Hematopoietic multipotent progenitor cell treated with erythropoietin and hydrocortisone succinate and interleukin-3 and kit ligand, for 8 days (in vitro differentiated cells): ENCODE measurements around the gene COL4A2.
A peak's percentile ranks its signal among the peaks of the same experiment; 100 is the strongest.

ENCODE experiments used
- DNase-seq: peaks from one replicate; pipeline ENCODE4 v3.0.0-alpha.2; 2015

Gene COL4A2

GRCh38 chr13:110548891-110549794 lies 242.1 kb downstream of the COL4A2 start:
- DNase-seq: no peak

DNA sequence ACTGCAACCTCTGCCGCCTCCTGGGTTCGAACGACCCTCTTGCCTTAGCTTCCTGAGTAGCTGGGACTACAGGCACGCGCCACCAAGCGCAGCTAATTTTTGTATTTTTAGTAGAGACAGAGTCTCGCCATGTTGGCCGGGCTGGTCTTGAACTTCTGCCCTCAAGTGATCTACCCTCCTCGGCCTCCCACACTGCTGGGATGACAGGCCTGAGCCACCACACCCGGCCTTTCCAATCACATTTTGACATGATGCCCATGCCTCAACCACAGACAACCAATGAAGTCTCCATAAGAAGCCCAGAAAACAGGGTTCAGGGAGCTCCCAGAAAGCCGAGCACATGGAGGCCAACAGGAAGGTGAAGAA lies 242.7 kb downstream of the COL4A2 start:
- no peak for DNase-seq

DNA sequence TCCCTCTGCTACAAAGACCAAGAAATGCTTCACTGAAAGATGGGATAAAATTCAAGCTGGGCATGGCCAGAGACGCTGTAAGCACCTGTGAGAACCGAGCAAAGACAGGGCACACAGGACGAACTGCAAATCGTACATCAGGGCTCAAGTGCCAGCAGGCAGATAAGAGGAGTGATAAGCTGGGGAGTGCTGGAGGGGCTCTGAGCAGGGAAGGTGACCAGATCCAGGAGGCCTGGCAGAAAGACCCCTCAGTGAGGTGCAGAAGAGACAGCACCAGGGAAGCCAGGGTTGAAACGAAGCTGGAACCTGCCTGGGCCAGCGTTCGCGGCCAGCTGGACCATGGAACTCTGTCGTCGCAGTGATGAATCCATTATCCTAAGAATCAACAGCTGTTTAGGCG lies 244.2 kb downstream of the COL4A2 start:
- no peak for DNase-seq

GRCh38 chr13:110552767-110553166 lies 245.7 kb downstream of the COL4A2 start:
- no peak for DNase-seq

GRCh38 chr13:110553417-110553816 lies 246.3 kb downstream of the COL4A2 start:
- no peak for DNase-seq

DNA sequence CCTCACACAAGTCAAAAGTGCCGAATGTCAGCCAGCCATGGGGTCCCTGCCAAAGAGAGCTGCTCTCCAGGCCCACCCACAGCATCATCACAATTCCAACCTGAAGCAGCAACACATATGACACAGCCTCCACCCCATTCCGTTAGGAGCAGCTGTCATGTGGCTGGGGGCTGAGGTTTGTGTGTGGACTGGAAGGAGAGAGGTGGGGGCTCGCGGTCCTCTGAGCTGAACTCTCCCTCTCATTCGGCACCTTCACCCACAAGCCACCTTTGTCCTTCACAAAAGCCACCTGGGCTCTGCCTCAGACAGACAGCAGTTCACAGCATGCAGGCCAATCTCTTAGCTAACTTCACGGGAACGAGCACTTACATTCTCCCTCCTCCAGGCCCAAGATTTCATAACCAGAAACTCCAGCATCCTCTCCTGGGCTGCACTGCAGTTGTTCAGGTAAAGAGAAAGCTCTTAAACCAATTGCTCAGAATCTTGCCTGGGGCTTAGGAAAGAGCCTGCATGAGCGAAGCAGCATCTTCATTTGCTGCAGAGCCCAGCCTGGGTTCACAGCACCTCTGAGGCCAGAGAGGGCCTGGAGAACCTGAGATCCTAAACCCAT lies 247.2 kb downstream of the COL4A2 start:
- no peak for DNase-seq

GRCh38 chr13:110554946-110555345 lies 247.9 kb downstream of the COL4A2 start:
- DNase-seq: no peak

DNA sequence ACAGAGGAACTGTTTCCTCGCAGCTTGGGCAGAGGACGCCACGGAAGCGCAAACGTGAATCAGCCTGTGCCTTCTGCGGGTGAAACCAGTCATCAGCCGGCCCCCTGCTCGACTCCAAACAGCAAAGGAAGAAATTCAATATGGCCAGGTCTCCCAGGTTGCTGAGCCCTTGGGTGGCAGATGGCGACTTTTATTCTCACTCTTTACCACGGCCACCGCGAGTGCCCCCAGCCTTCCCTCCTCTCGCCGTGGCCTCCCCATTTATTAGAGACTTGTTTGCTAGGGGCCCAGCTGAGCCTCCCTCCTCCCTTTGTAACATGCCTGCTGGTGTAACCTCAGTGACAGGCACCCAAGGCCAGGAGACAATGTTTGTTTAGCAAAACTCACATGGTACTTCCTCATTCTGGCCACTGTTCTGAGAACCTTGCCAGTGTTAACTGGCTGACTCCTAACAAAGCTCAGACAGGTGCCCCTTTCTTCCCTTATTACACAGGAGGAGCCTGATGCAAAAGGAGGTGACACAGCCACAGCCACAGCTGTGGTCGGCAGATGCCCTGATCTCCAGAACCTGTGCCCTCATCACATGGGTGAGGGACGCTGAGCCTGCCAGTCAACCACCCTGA lies 248.6 kb downstream of the COL4A2 start:
- no peak for DNase-seq

- DNase-seq: no peak
Measured at GRCh38 chr13:110556224-110556606, 249.1 kb downstream of the COL4A2 start.

DNA sequence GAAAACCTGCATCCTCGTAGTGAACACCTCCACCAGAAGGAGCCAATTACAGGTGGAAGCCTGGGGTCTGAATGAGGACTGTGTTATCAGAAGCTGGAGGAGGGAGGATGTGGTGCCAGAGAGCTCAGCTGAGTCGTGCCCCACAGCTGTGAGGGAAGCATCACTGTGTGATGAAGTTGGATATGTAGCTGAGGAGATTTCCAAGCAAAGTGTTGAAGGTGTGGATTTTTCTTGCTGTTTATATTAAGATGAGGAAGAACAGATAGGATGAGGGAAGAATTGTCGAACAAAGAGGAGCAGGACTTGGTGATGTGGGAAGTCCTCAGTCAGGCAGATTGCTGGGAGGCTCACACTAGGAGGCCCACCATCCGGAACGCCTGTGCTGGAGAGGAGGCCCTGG lies 250.0 kb downstream of the COL4A2 start:
- no peak for DNase-seq

- DNase-seq: no peak
Measured at GRCh38 chr13:110557610-110558305, 250.7 kb downstream of the COL4A2 start.

DNA sequence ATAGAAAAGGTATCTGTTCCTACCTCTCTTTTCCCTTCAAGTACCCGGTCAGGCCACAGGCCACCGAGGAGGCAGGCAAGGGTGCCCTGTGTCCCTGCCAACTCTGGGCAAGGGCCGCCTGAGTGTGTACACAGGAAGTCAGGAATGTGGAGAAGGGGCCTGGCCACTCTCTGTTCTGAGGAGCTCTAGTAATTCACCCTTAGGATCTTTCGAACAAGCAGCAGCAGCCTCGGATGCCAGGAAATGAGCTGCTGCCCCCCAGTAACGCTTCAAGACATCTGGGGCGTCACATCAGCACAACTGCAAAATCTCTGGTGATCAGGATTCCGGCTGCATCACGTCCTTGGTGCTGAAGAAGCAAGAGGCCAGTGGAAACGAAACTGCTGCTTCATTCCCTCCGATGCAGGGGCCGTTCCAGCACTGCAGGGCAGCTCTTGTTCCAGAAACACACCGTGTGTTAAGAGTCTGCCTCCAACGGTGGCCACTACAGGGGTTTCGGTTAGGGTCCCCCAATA lies 252.4 kb downstream of the COL4A2 start:
- no peak for DNase-seq

DNA sequence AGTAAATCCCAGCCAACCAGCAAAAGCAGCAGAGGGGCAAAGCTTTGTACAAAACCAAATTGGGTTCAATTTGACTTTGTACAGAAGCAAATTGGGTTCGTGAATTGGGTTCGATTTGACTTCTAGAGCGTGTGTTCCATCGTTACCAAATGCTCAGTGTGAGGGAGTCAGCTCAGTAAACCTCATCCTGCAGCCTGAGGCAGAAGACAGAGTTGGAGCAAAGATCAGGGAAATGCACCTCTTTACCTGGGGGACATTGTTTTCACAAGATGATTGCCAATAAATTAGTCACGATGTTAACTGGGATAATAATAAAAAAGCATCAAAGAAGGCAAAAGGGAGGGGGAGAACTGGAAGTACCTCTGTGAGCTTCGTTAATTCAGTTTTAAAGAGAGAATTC lies 252.9 kb downstream of the COL4A2 start:
- DNase-seq: no peak

DNA sequence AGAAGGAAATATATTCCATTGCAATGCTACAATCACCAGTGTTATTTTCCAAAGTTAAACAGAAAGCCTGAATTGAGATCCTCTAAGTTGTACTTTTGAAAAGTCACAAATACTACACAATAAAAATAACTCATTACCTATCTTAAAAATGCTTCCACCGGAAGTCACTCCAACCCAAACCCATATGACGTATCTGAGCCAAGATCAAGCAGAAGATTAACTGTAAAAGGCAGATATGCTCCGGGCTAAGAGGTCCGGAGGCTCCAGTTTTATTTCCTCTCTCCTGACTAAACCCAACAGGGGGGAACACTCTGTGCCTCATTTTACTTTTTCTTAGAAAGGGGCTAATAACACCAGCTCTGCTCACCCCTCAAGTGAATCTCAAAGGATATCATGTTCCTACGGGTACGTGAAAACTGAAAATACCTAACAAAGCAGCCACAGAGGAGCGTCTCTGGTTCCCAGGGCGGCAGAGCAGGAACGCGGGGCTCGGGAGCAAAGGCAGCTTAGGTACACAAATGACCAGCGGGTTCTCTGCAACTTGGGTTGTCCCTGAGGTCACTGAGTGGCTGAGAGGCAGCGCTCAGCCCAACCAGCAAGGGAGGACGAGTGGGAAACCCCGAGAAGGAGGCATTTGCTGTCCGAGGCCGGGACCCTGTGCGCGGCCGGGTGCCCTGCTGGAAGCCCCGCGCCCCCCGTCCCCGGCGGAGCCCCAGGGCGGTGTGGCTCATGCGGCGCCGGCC lies 253.7 kb downstream of the COL4A2 start:
- DNase-seq: no peak

DNA sequence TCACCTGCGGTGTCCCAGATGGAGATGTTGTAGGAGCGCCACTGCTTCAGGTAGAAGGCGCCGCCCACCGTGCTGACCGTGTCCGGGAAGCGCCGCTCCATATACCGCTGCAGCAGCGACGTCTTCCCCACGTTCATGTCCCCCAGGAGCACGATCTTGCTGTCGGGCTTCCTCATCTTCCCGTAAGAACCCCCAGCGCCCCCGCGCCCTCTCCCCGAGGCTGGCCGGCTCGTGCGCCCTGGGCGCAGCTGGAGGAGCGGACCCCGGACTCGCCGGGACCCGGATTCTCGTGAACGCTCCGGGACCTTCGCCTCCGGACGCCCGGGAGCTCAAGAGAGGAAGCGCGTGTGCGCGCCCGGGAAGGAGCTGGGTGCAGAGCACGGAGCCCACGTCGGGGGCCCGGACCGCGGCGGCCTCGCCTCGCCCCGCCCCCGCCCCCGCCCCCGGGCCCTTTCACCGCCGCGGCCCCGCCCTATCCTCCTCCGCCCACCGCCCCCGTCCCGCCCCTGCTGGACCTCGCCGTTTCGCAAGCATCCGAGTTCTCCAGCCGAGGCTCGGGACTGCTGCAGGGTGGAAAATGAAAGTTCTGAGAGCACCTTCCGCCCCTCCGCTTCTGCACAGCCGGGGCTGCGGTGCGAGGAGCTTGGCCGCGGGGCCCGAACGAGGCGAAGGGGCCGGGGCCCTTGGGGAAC lies 254.4 kb downstream of the COL4A2 start, which contains the start of gene RAB20:
TSS of gene RAB20 (minus strand) at position 379 of the 692 bp plus-strand sequence. CDS start at position 176, 203 bp downstream.
- DNase-seq: no peak

- DNase-seq: peak; percentile 5
Measured at GRCh38 chr13:110562036-110562597, 255.0 kb downstream of the COL4A2 start.
